Neural cell (in vitro differentiated cells): ENCODE results near the gene SARS2. TPM values are rescaled to one million over a fixed set of nuclear protein-coding genes. Genes with fewer than 3 reads are reported as not detected.

Experiments
- H2AFZ ChIP-seq: fragments of 200-600, 300-800 bp; sonication (generic), shearing (Covaris generic); 2 replicates; pipeline ENCODE4 v1.6.0; 2014; ENCODE audit warnings: low read depth, mild to moderate bottlenecking, antibody characterized with exemption, low read length, moderate library complexity
- H3F3A ChIP-seq: fragments of 200-600 bp; shearing (Covaris generic); 2 replicates; pipeline ENCODE4 v1.6.1; 2016; ENCODE audit warnings: mild to moderate bottlenecking, moderate library complexity, mixed read lengths, antibody characterized with exemption, low read length; ENCODE audit not compliant: insufficient read depth, poor library complexity, severe bottlenecking
- H3K27ac ChIP-seq: fragments of 200-600, 300-800 bp; sonication (generic), shearing (Covaris generic); 2 replicates; pipeline ENCODE4 v1.5.1; 2014; ENCODE audit warnings: mild to moderate bottlenecking, low read length, moderate library complexity
- H3K27me3 ChIP-seq: fragments of 300-800, 200-600 bp; sonication (generic), shearing (Covaris generic); 2 replicates; pipeline ENCODE4 v1.6.0; 2014; ENCODE audit warnings: mild to moderate bottlenecking, low read depth, low read length, moderate library complexity; ENCODE audit not compliant: insufficient read depth
- H3K36me3 ChIP-seq: fragments of 300-800, 200-600 bp; sonication (generic), shearing (Covaris generic); 2 replicates; pipeline ENCODE4 v1.5.1; 2014; ENCODE audit warnings: mild to moderate bottlenecking, antibody characterized with exemption, low read length, moderate library complexity; ENCODE audit not compliant: insufficient read depth
- H3K4me2 ChIP-seq: fragments of 300-800, 200-600 bp; sonication (generic), shearing (Covaris generic); 2 replicates; pipeline ENCODE4 v1.6.0; 2014; ENCODE audit warnings: mild to moderate bottlenecking, low read length
- H3K4me3 ChIP-seq: fragments of 300-800, 200-600 bp; sonication (generic), shearing (Covaris generic); 2 replicates; pipeline ENCODE4 v1.5.1; 2014; ENCODE audit warnings: mild to moderate bottlenecking, low read length, moderate library complexity
- H3K79me2 ChIP-seq: fragments of 200-600 bp; shearing (Covaris generic); replicated peaks from 2 replicates; pipeline ENCODE4 v1.6.0; 2014; ENCODE audit warnings: mild to moderate bottlenecking, low read length, moderate library complexity; ENCODE audit not compliant: insufficient read depth
- H3K9ac ChIP-seq: fragments of 300-800, 200-600 bp; sonication (generic), shearing (Covaris generic); 2 replicates; pipeline ENCODE4 v1.6.1; 2016; ENCODE audit warnings: mild to moderate bottlenecking, low read length, mixed read lengths
- H3K9me2 ChIP-seq: fragments of 200-600 bp; shearing (Covaris generic); 2 replicates; pipeline ENCODE4 v1.6.1; 2016; ENCODE audit warnings: mild to moderate bottlenecking, low read length, mixed read lengths; ENCODE audit not compliant: insufficient read depth
- H3K9me3 ChIP-seq: fragments of 200-600, 300-800 bp; sonication (generic), shearing (Covaris generic); 2 replicates; pipeline ENCODE4 v1.6.1; 2016; ENCODE audit warnings: mild to moderate bottlenecking, mixed run types, low read length, moderate library complexity, mixed read lengths
- H4K20me1 ChIP-seq: fragments of 200-600 bp; shearing (Covaris generic); 2 replicates; pipeline ENCODE4 v1.6.1; 2016; ENCODE audit warnings: mild to moderate bottlenecking, mixed run types; ENCODE audit not compliant: insufficient read depth
- CTCF ChIP-seq: fragments of 450-650 bp; IDR thresholded peaks from 2 replicates; pipeline ENCODE4 v1.5.1; 2014; ENCODE audit warnings: antibody characterized with exemption, mild to moderate bottlenecking, moderate library complexity; ENCODE audit not compliant: poor library complexity, severe bottlenecking
- EP300 ChIP-seq: fragments of 450-650 bp; conservative IDR thresholded peaks from 2 replicates; pipeline ENCODE4 v1.6.1; 2014; ENCODE audit warnings: antibody characterized with exemption, mild to moderate bottlenecking, moderate library complexity; ENCODE audit not compliant: poor library complexity, severe bottlenecking
- EZH2 ChIP-seq: fragments of 200-600, 300-800 bp; shearing (Covaris generic), sonication (generic); IDR thresholded peaks from 2 replicates; pipeline ENCODE4 v1.6.1; 2014; ENCODE audit warnings: antibody characterized with exemption, low read length, borderline replicate concordance, mild to moderate bottlenecking; ENCODE audit not compliant: insufficient read depth, poor library complexity, severe bottlenecking
- MXI1 ChIP-seq: fragments of 450-650 bp; conservative IDR thresholded peaks from 2 replicates; pipeline ENCODE4 v1.6.1; 2014; ENCODE audit warnings: antibody characterized with exemption, mild to moderate bottlenecking; ENCODE audit not compliant: poor library complexity, severe bottlenecking
- POLR2AphosphoS5 ChIP-seq: IDR thresholded peaks from 2 replicates; pipeline ENCODE4 v1.6.1; 2012
- RAD21 ChIP-seq: fragments of 450-650 bp; conservative IDR thresholded peaks from 2 replicates; pipeline ENCODE4 v1.6.1; 2014; ENCODE audit warnings: antibody characterized with exemption, mild to moderate bottlenecking, moderate library complexity
- SMC3 ChIP-seq: fragments of 450-650 bp; conservative IDR thresholded peaks from 2 replicates; pipeline ENCODE4 v1.6.1; 2014; ENCODE audit warnings: antibody characterized with exemption, mild to moderate bottlenecking, moderate library complexity; ENCODE audit not compliant: poor library complexity
- TAF1 ChIP-seq: IDR thresholded peaks from 2 replicates; pipeline ENCODE4 v1.6.1; 2012; ENCODE audit warnings: low read depth
- polyA plus RNA-seq: library from polyadenylated mRNA; depleted of rRNA; stranded (reverse); fragments of >200 nt; gene quantifications from 2 replicates; pipeline ENCODE4 v1.2.3, GENCODE V29; 2014
- TF ChIP-seq, protein P1 (sequence below): IDR thresholded peaks from 2 replicates; pipeline ENCODE4 v1.6.1; 2012; ENCODE audit warnings: borderline replicate concordance

Gene SARS2
- polyA plus RNA-seq, 1 donor from 2014 or later, result 14.6 TPM

- no peak for TF ChIP-seq MXI1
- TF ChIP-seq EP300, result no peak
Measured at GRCh38 chr19:38891771-38892170, 38.8 kb downstream of the SARS2 start (continued).

DNA sequence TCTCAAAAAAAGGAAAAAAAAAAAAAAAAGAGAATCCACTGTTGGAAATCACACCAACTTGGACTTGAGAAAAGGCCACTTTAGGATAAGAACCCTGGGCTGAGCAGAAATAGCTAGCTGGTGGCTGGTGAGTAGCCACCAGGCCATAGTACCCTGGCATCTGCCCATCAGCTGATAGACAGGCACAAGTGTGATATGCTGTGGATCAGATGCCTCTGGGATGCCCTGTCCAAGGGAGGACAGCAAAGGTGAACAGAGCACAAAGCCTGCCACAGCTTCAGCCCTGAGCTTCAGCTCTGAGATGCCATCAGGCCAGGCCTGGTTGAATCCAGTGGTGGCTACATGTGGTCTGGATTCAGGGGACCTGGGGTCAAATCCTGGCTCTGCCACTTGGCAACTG, 39.9 kb downstream of the SARS2 start:
- Histone ChIP-seq H4K20me1 (no peaks in the 10 kb centered on the region), H3K36me3 (no peaks in the 10 kb centered on the region), H3F3A (no peaks in the 10 kb centered on the region), H3K27me3 (no peaks in the 10 kb centered on the region), H2AFZ (no peak overlapping the region), H3K79me2 (no peaks in the 10 kb centered on the region), H3K4me2 (no peak overlapping the region), H3K9me3 (no peaks in the 10 kb centered on the region), H3K27ac (no peak overlapping the region), H3K9me2 (no peaks in the 10 kb centered on the region), H3K9ac (no peak overlapping the region), H3K4me3 (no peak overlapping the region)
- no peak for TF ChIP-seq RAD21
- TF ChIP-seq, protein P1, sequence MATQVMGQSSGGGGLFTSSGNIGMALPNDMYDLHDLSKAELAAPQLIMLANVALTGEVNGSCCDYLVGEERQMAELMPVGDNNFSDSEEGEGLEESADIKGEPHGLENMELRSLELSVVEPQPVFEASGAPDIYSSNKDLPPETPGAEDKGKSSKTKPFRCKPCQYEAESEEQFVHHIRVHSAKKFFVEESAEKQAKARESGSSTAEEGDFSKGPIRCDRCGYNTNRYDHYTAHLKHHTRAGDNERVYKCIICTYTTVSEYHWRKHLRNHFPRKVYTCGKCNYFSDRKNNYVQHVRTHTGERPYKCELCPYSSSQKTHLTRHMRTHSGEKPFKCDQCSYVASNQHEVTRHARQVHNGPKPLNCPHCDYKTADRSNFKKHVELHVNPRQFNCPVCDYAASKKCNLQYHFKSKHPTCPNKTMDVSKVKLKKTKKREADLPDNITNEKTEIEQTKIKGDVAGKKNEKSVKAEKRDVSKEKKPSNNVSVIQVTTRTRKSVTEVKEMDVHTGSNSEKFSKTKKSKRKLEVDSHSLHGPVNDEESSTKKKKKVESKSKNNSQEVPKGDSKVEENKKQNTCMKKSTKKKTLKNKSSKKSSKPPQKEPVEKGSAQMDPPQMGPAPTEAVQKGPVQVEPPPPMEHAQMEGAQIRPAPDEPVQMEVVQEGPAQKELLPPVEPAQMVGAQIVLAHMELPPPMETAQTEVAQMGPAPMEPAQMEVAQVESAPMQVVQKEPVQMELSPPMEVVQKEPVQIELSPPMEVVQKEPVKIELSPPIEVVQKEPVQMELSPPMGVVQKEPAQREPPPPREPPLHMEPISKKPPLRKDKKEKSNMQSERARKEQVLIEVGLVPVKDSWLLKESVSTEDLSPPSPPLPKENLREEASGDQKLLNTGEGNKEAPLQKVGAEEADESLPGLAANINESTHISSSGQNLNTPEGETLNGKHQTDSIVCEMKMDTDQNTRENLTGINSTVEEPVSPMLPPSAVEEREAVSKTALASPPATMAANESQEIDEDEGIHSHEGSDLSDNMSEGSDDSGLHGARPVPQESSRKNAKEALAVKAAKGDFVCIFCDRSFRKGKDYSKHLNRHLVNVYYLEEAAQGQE, result no peak
- TF ChIP-seq POLR2AphosphoS5, result no peak
- no peak for TF ChIP-seq CTCF
- no peak for TF ChIP-seq SMC3
- no peak for TF ChIP-seq EP300
- TF ChIP-seq EZH2, result no peak
- no peak for TF ChIP-seq MXI1
- TF ChIP-seq TAF1, result no peak

DNA sequence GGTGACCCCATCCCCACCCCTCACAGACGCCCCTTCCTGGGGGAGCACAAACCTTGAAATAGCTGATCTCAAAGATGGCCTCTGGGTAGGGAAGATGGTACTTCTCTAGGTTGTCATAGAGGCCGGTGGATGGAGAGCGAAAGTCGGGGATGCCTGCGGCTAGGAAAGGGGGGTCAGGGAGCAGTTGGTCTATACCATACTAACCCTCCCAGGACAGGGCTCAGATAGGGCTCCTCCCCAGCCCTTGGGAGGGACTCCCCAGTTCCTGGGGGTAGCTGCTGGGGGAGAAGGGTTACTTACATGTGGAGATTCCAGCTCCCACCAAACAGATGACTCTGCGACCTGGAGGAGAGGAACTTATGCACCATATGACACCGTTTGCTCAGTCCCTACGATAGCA, 40.8 kb downstream of the SARS2 start:
- Histone ChIP-seq H3K4me3 (no peak overlapping the region), H3K9ac (no peak overlapping the region), H3K79me2 (no peaks in the 10 kb centered on the region), H2AFZ (no peak overlapping the region), H3K36me3 (no peaks in the 10 kb centered on the region), H3K9me2 (no peaks in the 10 kb centered on the region), H3K9me3 (no peaks in the 10 kb centered on the region), H3K27ac (no peak overlapping the region), H3K27me3 (no peaks in the 10 kb centered on the region), H3K4me2 (no peak overlapping the region), H3F3A (no peaks in the 10 kb centered on the region), H4K20me1 (no peaks in the 10 kb centered on the region)
- TF ChIP-seq EP300 (no peak), EZH2 (no peak), CTCF (no peak), MXI1 (no peak), SMC3 (no peak), POLR2AphosphoS5 (no peak), RAD21 (no peak), TAF1 (no peak)
- TF ChIP-seq, protein P1, result no peak
